Stimulated activated CD8-positive, alpha-beta memory T cell treated with anti-CD3 and anti-CD28 coated beads, Interleukin-15, amount 100 ng/mL, for 1 hour (primary cell): Measurements from ENCODE around the gene LZTS2.

Source experiments
- DNase-seq: peaks from one replicate; pipeline ENCODE4 v3.0.0-alpha.2; 2020; ENCODE audit warnings: low read depth

LZTS2 gene

DNA sequence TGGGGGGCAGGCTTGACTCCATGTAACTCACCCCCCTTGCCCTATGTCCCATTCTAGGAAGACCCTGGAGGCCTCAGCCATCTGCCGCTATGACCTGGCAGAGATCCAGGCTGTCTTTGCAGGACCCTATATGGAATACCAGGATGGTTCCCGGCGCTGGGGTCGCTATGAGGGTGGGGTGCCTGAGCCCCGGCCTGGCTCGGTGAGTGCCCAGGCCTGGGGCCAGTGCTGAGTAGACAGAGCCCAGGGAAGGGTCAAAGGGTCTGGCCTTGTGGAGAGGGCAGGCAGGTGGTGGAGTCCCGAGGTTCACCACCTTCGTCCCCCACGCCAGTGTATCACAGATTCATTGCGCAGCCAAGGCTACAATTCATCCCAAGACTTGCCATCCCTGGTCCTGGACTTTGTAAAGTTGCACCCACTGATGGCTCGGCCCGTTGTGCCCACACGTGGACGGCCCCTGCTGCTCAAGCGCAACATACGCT, 19.8 kb upstream of the LZTS2 start:
- DNase-seq: no peak

DNA sequence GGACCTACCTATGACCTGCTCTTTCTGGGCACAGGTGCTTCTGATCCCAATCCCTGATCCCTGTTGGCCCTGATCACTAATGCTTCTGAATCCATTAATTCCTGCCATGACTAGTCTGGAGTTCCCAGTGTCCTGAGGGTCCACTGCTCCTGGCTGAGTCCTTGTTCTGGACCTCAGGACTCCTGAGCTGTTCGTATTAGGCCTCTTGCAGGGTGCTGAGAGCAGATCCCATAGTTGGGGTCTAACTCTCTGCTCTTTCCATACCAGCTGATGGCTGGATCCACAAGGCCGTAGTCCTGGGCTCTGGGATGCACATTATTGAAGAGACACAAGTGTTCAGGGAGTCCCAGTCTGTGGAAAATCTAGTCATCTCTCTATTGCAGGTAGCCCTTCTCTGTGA, 19.3 kb upstream of the LZTS2 start:
- DNase-seq: no peak

DNA sequence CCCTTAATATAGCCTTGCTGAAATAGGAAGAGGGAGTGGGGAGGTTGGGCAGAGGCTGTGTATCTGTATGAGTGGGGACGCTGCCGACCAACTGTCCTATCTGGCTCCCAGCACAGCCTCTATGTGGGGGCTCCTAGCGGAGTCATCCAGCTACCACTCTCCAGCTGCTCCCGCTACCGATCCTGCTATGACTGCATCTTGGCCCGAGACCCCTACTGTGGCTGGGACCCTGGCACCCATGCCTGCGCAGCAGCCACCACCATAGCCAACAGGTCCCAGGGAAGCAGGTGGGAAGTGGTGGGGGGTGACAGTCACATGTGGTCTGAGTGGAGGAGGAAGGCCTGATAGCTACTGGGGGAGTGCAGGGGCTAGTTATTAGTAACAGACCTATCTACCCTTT, 18.9 kb upstream of the LZTS2 start:
- no peak for DNase-seq

DNA sequence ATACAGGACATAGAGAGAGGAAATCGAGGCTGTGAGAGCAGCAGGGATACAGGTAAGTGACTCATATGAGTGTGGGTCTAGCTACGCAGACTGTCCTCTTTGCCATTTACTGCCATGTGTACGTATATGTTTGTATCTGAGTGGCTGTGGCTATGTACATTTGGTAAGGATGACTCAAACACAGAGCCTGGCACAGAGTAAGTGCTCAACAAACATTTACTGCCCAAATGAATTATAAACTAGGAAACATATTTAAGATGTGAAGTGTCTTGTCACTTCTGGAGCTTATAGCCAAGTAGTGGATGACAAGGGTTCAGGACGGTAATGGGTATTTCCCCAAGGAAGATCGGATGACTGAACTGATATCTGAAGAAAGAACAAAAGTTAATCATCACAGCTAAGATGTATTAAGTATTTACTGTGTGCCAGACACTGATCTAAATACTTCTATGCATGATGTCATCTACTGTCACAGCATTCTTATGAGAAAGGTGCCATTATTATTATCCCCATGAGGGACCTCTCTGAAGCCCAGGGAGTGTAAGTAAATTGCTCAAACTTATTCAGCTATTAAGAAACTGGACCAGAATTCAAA, 18.3 kb upstream of the LZTS2 start:
- no peak for DNase-seq

DNA sequence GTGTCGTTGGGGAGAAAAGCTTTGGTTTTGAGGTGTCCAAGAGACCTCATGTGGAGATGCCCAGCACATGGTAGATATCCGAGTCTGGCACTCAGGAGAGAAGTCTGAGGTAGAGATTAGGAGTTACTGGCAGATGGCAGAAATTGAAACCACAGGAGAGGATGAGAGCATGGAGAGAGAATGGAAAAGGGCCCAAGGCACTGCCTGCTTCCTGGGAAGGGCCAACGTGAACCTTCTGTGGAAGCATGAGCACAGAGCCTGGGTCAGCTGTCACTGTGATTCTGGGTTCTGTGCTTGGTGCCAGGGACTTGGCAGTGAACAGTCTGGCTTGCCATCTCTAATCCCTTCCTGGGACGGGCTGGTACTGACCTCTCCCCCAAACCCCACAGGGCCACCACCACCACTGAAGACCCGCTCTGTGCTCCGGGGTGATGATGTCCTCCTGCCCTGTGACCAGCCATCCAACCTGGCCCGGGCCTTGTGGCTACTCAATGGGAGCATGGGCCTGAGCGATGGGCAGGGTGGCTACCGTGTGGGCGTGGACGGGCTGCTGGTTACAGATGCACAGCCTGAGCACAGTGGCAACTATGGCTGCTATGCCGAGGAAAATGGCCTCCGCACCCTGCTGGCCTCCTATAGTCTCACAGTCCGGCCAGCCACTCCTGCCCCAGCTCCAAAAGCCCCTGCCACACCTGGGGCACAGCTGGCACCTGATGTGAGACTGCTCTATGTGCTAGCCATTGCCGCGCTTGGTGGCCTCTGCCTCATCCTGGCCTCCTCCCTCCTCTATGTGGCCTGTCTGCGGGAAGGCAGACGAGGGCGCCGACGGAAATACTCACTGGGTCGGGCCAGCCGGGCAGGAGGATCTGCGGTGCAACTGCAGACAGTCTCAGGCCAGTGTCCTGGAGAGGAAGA, 16.4 kb upstream of the LZTS2 start:
- DNase-seq: no peak

DNA sequence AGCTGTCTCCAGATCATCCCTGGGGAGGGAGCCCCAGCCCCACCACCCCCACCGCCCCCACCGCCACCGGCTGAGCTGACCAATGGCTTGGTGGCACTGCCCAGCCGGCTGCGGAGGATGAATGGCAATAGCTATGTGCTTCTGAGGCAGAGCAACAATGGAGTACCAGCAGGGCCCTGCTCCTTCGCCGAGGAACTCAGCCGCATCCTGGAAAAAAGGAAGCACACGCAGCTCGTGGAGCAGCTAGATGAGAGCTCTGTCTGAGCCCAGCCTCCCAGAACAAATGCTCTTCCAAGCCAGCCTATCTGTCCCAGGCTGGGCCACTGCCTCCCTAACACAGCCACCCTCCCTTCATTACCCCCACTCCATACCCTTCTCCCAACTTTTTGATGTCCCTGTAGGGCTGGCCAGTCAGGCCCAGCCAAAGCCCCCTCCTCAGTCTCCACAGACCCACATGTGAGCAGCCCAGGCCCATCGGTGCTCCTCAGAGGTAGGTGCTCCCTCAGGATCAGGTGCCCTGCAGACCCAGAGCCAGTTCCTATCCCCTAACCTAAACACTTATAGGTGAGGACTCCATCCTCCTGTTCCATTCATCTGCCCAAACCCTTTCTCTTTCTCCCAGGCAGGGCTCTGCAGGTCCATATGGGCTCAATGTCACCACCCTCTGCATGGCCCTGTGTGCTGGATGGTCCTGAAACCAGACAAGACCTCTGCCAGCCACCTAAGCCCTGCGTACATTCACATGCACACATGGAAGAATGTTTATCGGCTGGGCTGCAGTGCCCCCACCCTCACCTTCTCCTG, 15.5 kb upstream of the LZTS2 start:
- DNase-seq: no peak

DNA sequence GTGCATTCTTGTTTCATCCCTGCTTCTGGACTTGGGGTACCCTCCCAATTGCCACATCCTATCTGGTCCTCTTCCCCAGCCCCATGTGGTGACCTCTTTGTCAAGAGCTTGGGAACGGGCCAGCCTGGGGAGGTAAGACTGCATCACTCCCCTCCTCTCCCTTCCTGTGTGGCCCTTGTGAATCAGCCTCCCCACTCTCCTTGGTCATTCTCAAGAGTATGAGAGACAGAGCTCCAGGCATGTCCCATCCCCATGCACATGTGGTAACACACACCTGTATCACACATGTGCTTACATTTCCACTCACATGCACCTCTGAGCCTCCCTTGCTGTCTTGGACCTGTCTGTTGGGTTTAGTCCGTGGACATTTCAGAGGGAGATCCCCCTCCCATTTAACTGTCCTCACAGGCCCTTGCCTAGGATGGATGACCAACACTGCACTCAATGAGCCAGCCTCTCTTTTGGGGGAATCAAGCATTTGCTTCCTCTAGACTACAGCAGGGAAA, 14.9 kb upstream of the LZTS2 start:
- no peak for DNase-seq

DNA sequence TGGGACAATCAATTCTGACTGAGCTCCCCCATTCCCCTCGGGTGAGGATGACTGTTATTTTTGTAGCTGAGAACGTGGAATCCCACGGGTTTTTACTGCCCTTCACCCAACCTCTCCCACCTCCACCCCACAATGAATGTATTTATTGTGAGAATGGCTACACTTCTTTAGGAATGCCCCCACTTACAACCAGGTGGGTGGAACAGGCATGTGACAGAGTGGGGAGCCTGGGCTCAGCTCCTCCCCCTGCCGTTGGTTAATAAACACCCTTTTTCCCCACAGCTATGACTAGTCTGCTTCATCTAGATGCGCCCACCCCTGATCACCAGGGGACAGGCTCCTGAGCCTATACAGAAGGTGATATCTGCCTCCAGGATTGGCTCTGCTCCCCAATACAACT, 14.3 kb upstream of the LZTS2 start:
- DNase-seq: no peak

DNA sequence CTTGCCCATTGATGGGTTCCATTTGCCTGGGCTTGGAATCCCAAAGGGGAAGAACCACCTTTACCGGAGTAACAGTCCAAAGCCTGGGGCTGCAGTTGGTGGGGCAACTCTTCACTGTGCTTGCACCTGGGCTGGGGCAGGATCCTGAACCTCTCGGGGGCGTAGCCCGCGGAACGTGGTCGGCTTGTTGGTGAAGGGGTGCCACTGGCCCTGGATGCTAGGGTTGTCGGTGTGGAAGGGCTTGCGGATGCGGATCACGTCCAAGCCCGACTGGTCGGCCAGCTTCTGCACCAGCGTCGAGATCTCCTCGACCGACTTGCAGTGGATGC, 13.0 kb upstream of the LZTS2 start:
- no peak for DNase-seq

DNA sequence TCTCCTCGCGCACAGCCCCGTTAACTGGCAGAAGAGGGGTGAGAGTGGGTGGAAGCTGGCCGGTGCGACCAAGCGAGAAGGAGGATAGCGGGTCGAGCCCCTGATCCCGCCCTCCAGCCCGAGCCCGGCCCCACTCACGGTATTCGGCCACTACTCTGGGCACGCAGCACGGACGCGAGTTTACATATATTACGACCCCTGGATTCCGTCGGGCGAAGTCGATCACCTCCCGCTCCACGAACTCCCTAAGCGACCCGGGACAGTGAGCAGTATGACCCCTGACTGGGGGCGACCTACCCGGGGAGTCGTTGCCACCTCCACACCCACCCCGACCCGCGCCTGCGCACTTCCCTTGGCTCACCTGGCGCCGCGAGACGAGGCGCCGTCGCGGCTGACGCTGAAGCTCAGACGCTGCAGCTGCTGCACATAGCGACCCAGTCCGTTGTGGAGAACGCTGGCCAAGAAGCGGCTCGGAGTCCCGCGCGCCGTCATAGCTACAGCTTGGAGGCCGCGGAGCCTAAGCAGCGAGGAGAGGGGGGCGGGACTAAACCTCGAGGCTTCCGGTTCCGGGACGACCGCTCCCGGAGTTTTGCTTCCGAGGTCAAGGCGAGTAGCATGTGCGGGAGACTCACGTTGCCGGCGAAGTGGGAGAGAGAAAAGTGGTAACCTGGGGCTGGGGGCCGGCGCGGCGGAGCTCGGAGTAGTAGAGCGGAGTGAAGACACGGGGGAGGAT, 12.5 kb upstream of the LZTS2 start, which contains the start of the genes MRPL43 and TWNK:
Gene MRPL43, minus strand, starts transcription at position 546 of the 733 bp plus-strand sequence. Its CDS starts 54 bp downstream, at position 492.
Gene TWNK, plus strand, starts transcription at position 592 of the 733 bp plus-strand sequence. CDS start 668 bp downstream, outside the sequence.
- peak; percentile 62 for DNase-seq

DNA sequence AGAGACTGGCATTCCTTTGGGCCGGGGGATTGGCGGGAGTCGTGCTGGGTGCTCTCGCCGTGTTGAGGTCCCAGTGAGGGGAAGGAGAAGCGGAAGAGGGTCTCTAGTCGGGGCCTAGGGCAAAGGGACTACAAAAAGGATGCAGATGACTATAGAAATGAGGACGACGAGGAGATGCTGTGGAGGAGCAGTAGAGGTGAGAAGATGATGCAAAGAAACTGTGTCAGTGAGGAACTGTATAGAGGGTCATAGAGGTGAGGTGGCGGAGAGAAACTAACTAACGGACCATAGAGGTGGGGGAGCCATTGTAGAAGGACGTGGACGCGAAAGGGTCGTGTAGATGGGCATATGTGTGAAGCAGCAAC, 11.9 kb upstream of the LZTS2 start:
- no peak for DNase-seq

DNA sequence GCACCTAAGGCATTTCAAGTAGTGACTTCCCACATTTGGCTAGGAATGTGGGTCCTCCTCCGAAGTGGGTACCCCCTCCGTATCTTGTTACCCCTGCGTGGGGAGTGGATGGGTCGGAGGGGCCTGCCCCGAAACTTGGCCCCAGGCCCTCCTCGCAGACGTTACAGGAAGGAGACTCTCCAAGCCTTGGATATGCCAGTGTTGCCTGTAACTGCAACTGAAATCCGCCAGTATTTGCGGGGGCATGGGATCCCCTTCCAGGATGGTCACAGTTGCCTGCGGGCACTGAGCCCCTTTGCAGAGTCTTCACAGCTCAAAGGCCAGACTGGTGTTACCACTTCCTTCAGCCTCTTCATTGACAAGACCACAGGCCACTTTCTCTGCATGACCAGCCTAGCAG, 11.4 kb upstream of the LZTS2 start:
- no peak for DNase-seq

DNA sequence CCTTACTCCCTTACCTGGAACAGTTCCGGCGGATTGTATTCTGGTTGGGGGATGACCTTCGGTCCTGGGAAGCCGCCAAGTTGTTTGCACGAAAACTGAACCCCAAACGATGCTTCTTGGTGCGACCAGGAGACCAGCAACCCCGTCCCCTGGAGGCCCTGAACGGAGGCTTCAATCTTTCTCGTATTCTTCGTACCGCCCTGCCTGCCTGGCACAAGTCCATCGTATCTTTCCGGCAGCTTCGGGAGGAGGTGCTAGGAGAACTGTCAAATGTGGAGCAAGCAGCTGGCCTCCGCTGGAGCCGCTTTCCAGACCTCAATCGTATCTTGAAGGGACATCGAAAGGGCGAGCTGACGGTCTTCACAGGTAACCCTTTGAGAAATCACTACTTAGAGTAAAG, 10.5 kb upstream of the LZTS2 start:
- no peak for DNase-seq

DNA sequence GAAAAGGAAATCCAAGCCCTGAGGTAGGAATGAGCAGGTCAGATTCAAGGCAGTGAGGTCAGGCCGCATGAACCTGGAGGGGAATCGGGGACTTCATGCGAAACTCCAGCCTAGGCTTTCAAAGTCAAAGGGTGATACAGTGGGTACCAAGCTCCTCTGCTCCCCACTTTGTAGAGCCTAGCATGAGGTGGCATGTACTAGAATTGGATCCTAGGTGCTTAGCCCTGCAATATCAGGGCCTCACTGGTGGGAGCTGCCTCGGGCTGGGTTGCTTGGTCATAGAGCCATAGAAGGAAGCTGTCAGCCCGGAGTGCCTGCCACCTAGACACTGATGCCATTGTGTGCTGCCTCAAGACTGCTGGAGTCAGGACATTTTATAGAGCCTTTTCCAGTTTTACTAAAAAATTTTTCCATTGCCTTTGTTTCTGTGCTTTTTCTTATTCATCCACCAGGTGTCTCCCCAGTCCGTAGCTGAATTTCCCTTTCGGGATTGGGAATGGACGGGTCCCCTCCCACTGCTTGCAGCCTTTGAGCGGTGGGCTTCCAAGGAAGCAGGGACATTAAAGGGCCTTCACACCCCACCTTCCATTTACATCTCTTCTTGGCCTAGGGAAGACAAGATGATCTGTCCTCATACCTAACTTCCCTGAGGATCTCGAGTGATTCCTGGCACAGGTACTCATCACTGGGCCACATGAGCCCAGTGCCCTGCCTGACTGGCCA, 5.5 kb upstream of the LZTS2 start:
- DNase-seq: no peak

DNA sequence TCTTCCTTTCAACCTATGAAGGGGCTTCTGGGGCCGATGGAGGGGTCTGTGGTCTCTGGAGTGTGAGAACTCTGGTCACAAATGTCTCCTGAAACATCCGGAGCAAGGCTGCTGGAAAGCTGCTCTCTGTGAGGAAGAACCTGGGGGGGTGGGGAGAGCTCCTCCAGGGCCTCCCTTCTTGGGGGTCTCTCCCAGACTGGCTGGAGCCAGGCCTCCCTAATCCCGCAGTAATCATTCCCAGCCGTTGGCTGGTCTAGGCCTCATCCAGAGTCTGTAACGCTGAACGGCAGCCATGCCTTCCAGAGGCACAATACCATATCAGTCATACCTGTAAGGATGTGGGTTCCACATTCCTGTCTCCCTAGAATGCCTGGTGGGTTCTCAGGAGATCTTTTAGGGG, 4.4 kb upstream of the LZTS2 start:
- DNase-seq: no peak

DNA sequence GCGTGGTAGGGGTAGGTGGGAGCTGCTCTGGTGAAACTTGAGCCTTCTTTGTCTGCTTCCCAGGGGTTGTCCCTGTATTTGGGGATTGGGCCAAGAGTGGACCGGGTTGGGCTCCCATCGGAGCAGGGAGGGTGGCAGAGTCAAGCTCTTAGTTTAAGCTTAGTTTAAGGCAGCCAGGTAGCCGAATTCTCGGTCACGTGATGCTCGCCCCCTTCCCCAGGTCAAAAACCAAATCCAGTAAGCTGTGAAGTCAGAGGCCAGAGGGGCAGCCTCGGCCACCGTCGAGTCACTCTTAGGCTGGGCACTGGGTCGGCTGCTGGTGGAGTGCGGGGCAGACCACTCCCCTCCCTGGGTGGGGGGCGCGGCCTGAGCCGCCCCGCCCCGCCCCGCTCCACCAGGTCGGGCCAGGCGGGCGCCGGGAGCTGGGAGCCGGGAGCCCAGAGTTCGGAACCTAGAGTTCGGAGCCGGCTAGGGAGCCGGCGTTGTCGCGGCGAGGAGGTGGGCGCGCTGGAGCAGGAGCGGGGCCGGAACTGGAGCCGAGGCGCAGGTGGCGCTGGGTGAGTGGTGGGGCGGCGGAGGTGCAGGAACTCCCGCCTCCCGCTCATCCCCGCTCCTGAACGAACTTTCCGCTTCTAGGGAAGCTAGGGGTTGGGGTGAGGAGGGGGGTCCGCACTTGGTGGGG, 2.8 kb upstream of the LZTS2 start:
- DNase-seq: no peak

DNA sequence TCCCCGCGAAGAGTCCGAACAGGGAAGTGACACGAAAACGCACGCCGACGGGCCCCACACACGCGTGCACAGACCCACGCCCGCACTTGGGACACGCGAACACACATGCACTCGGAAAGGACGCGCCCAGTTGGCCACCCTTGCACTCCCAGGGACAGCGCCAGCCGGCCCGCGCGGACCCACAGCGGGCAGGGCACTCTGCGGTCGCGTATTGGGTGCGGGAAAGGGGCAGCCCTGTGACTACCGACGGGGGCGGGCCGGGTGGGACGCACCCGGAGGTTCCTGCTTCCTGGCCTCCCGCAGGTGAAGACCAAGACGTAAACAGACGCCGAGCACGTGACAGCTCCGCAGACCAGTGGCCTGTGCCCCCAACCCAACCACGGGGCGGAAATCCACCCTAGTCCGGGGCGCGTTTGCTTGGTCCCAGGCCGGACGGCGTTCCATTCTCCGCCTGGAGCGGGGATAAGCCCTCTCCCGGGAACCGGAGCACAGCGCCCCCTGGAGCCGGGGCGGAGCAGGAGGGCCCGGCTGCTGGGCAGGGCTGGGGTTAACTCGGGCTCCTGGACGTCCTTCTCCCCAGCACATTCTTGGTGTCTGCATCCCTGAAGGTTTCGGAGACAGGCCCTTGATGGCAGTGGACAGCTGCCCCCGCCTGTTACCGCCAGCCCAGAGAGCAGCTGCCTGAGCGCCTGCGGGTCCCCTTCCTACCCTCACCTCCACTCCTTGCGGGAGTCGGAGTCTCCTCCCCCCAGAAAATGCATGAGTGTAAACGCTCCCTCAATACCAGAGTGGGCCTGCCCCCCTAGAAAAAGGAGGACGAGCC, 2.0 kb upstream of the LZTS2 start:
- peak; percentile 53 for DNase-seq

DNA sequence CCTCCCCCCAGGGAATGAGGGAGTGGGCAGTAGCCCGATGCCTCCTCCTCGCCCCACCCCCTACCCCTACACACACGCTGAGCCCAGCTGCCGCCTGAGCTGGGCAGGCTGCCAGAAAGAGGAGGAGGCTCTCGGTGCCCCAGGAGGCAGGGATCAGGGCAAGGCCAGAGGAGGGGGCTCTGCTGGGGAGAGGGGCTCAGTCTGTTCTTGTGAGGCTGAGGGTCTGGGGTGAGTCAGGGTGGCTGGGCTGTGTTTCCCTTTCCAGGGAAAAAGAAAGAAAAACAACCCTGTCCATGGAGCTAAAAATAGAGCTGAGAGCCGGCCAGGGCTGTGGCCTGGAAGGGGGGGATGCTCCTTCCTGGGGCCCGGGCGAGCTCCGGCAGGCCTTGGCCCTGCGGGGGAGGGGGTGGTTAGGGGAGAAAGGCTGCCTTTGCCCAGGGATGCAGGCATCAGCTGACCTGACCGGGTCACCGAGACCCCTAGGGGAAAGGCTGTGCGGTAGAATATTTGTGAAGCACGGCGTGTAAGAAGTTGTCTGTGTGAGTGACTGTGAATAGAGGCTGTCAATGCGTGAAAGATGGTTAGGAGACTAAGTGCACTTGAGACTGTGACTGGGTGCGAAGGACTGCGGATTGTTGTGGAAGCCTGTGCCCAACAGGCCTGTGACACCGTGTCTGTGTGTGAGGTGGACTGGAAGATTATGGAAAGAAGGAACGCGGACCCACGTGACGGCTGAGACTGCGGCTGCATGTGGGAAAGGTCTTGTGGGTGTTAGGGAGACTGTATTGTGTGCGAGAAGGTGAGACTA, 1.2 kb upstream of the LZTS2 start:
- DNase-seq: no peak
